Prostate gland (tissue), 2 donors: Measurements from ENCODE around the gene BRCC3. TPM values are rescaled to one million over a fixed set of nuclear protein-coding genes. Genes with fewer than 3 reads are reported as not detected.

ENCODE experiments used
- DNase-seq: peaks from one replicate; pipeline ENCODE4 v3.0.0-alpha.2; 2019; ENCODE audit warnings: low spot score
- H3K27ac ChIP-seq, 2 donors: fragments of 200-600 bp; sonication (generic); 2 replicates each; pipeline ENCODE4 v1.5.1; 2017 to 2019
- H3K27me3 ChIP-seq: fragments of 200-600 bp; sonication (generic); replicated peaks from 2 replicates; pipeline ENCODE4 v1.5.1; 2019; ENCODE audit not compliant: insufficient read depth
- H3K36me3 ChIP-seq, 2 donors: fragments of 200-600 bp; sonication (generic); 1 replicate in 1 of 2; 2 replicates in 1 of 2; pipeline versions ENCODE4 v1.5.1 to v1.8.1; 2017 to 2019
- H3K4me1 ChIP-seq: fragments of 200-600 bp; sonication (generic); replicated peaks from 2 replicates; pipeline ENCODE4 v1.5.1; 2019
- H3K4me3 ChIP-seq, 2 donors: fragments of 200-600 bp; sonication (generic); 2 replicates each; pipeline ENCODE4 v1.5.1; 2017 to 2019
- H3K9me3 ChIP-seq: fragments of 200-600 bp; sonication (generic); 2 replicates; pipeline ENCODE4 v1.5.1; 2017
- CTCF ChIP-seq, 4 experiments: fragments of 200-600 bp in 2 of 4; fragments of 450-650 bp in 2 of 4; sonication (generic) in 2 of 4; IDR thresholded peaks; 1 replicate in 3 of 4; 2 replicates in 1 of 4; pipeline ENCODE4 v1.5.1; 2016 to 2019; ENCODE audit warnings: antibody characterized with exemption in 4 of 4, mild to moderate bottlenecking in 2 of 4, moderate library complexity in 2 of 4
- POLR2A ChIP-seq: fragments of 450-650 bp; IDR thresholded peaks from one replicate; pipeline ENCODE4 v1.6.1; 2016; ENCODE audit warnings: antibody characterized with exemption, mild to moderate bottlenecking
- POLR2AphosphoS5 ChIP-seq: sonication (generic); formaldehyde crosslinking; IDR thresholded peaks from one replicate; pipeline ENCODE4 v1.6.1; 2017; ENCODE audit warnings: antibody characterized with exemption
- WGBS: methylation state at CpG from one replicate; pipeline ENCODE4 v1.1.5; 2018; 5-methylcytosine and 5-hydroxymethylcytosine counted together
- intact Hi-C: fragments of 100-400 bp; cut with DNase I; formaldehyde crosslinking; loops from one replicate; pipeline ENCODE4 v1.14.2; 2022
- total RNA-seq, 2 donors: library from RNA; depleted of rRNA; stranded (reverse); fragments of >200 nt; gene quantifications; one replicate each; pipeline ENCODE4 v1.1.0, GENCODE V29; 2016

BRCC3 gene
- total RNA-seq, 2 donors from 2014 or later: 10.0 to 19.3 TPM

- Histone ChIP-seq H3K27me3 (no peaks in the 10 kb centered on the region), H3K4me3 (no peak overlapping the region), H3K36me3 (no peaks in the 10 kb centered on the region), H3K4me1 (no peaks in the 10 kb centered on the region), H3K9me3 (no peaks in the 10 kb centered on the region), H3K27ac (no peak overlapping the region)
- TF ChIP-seq CTCF (IDR thresholded peaks at IDR 0.05): peak in 1 of 4 experiments; percentile 9
- no peak for TF ChIP-seq POLR2A
- intact Hi-C loops: loop anchor here (10.0 kb wide), 1 partner anchor 54 kb away; no protein-coding TSS in a partner anchor
- no peak for DNase-seq
- 68% methylated on average over 7 of the region's 7 CpGs for WGBS
These were observed 77.6 kb downstream of the BRCC3 start for GRCh38 chrX:155148724-155149537.

- no peak overlapping the region for H3K4me3 ChIP-seq
- no peaks in the 10 kb centered on the region for H3K4me1 ChIP-seq
- intact Hi-C loops: no loop called here
- no peaks in the 10 kb centered on the region for H3K36me3 ChIP-seq
- WGBS: 25% methylated on average over 2 of the region's 2 CpGs
- H3K27ac ChIP-seq: no peak overlapping the region
- no peak for DNase-seq
- no peaks in the 10 kb centered on the region for H3K9me3 ChIP-seq
- TF ChIP-seq POLR2AphosphoS5 (no peak), POLR2A (no peak), CTCF (IDR thresholded peaks at IDR 0.05) (no peak)
- no peaks in the 10 kb centered on the region for H3K27me3 ChIP-seq
These were observed 98.6 kb downstream of the BRCC3 start for GRCh38 chrX:155169881-155170280.

Other genes starting within 250 kb of the BRCC3 start
- gene SMIM9, start 236.8 kb upstream of the BRCC3 start, total RNA-seq: not detected
- 10 to 100 TPM in 1 of 2 donors, not detected in 1; 12.3 TPM for gene F8A1, start 185.2 kb upstream of the BRCC3 start, total RNA-seq
- 10 to 100 TPM; 13.2 to 39.1 TPM for gene F8, start 48.8 kb upstream of the BRCC3 start, total RNA-seq
- gene FUNDC2, start 44.7 kb upstream of the BRCC3 start, total RNA-seq: 10 to 100 TPM; 47.0 to 72.7 TPM
- 10 to 100 TPM; 23.2 to 27.4 TPM for gene CMC4, start 372 bp upstream of the BRCC3 start, total RNA-seq
- gene MTCP1, start 372 bp upstream of the BRCC3 start, total RNA-seq: 10 to 100 TPM in 1 of 2 donors, under 1 TPM in 1; 0.36 to 15.8 TPM
- gene VBP1, start 145.0 kb downstream of the BRCC3 start, total RNA-seq: 10 to 100 TPM; 20.8 to 32.2 TPM
- gene RAB39B, start 193.0 kb downstream of the BRCC3 start, total RNA-seq: 1 to 10 TPM; 2.5 to 3.6 TPM